ENCODE results near the gene HK1. TPM values are rescaled to one million over a fixed set of nuclear protein-coding genes. Genes with fewer than 3 reads are reported as not detected.

Gene HK1
- total RNA-seq, 1 donor from 2014 or later, result 84.0 TPM

GRCh38 chr10:69317175-69317604 lies 38.9 kb downstream of the HK1 start:
- ATAC-seq, result no peak
- H3K36me3 ChIP-seq, result no peaks in the 10 kb centered on the region

GRCh38 chr10:69317626-69318105 lies 39.4 kb downstream of the HK1 start:
- peaks cover 32% of the 10 kb centered on the region for H3K4me1 ChIP-seq
- no peaks in the 10 kb centered on the region for H3K9me3 ChIP-seq
- no peak for TF ChIP-seq CTCF (IDR thresholded peaks at IDR 0.05)
- H3K4me3 ChIP-seq, result peak overlapping the region; percentile 96
- H3K27me3 ChIP-seq, result no peaks in the 10 kb centered on the region
- H3K36me3 ChIP-seq, result no peaks in the 10 kb centered on the region
- H3K27ac ChIP-seq, result peak overlapping the region; percentile 94
- DNase-seq (no peak), ATAC-seq (peak; percentile 58)
- intact Hi-C loops (cut with DNase I), result no loop called here

More at GRCh38 chr10:69317175-69317604, 38.9 kb downstream of the HK1 start:
- no peak for TF ChIP-seq CTCF (IDR thresholded peaks at IDR 0.05)
- Histone ChIP-seq H3K27me3 (no peaks in the 10 kb centered on the region), H3K27ac (peak overlapping the region; percentile 94), H3K4me1 (peaks cover 32% of the 10 kb centered on the region), H3K4me3 (peak overlapping the region; percentile 96), H3K9me3 (no peaks in the 10 kb centered on the region)
- DNase-seq, result no peak
- intact Hi-C loops (cut with DNase I), result no loop called here

GRCh38 chr10:69318106-69318866 lies 40.0 kb downstream of the HK1 start:
- intact Hi-C loops (cut with DNase I), result no loop called here
- H3K36me3 ChIP-seq, result no peaks in the 10 kb centered on the region
- DNase-seq (peak; percentile 97), ATAC-seq (peak; percentile 97)
- H3K9me3 ChIP-seq, result no peaks in the 10 kb centered on the region
- peak overlapping the region; percentile 94 for H3K27ac ChIP-seq
- H3K4me3 ChIP-seq, result peak overlapping the region; percentile 96
- TF ChIP-seq CTCF (IDR thresholded peaks at IDR 0.05), result peak; percentile 5
- no peaks in the 10 kb centered on the region for H3K27me3 ChIP-seq
- peaks cover 32% of the 10 kb centered on the region for H3K4me1 ChIP-seq

- peak overlapping the region; percentile 94 for H3K27ac ChIP-seq
- H3K36me3 ChIP-seq, result no peaks in the 10 kb centered on the region
- peak overlapping the region; percentile 96 for H3K4me3 ChIP-seq
- DNase-seq (peak; percentile 92), ATAC-seq (peak; percentile 64)
- TF ChIP-seq CTCF (IDR thresholded peaks at IDR 0.05), result no peak
- intact Hi-C loops (cut with DNase I), result no loop called here
- no peaks in the 10 kb centered on the region for H3K9me3 ChIP-seq
- H3K4me1 ChIP-seq, result peaks cover 32% of the 10 kb centered on the region
- H3K27me3 ChIP-seq, result no peaks in the 10 kb centered on the region
Measured at GRCh38 chr10:69318867-69319727, 40.8 kb downstream of the HK1 start.

- no peaks in the 10 kb centered on the region for H3K9me3 ChIP-seq
- H3K27me3 ChIP-seq, result no peaks in the 10 kb centered on the region
- H3K36me3 ChIP-seq, result no peaks in the 10 kb centered on the region
- H3K27ac ChIP-seq, result peak overlapping the region; percentile 94
- H3K4me1 ChIP-seq, result peaks cover 32% of the 10 kb centered on the region
- DNase-seq (no peak), ATAC-seq (no peak)
- H3K4me3 ChIP-seq, result peak overlapping the region; percentile 96
- TF ChIP-seq CTCF (IDR thresholded peaks at IDR 0.05), result no peak
- intact Hi-C loops (cut with DNase I), result loop anchor here (10.0 kb wide), 1 partner anchor 55 kb away; no protein-coding TSS in a partner anchor
Measured at GRCh38 chr10:69319841-69320316, 41.6 kb downstream of the HK1 start.

Measured in upper lobe of right lung (tissue), 1 donor.